Measurements from ENCODE around the gene SOWAHA.
"Not testable (repeated sequence)": the region's sequence is repeated elsewhere in the genome, so short reads cannot be mapped to it uniquely, and the experiment has no call there.

Gene SOWAHA

DNA sequence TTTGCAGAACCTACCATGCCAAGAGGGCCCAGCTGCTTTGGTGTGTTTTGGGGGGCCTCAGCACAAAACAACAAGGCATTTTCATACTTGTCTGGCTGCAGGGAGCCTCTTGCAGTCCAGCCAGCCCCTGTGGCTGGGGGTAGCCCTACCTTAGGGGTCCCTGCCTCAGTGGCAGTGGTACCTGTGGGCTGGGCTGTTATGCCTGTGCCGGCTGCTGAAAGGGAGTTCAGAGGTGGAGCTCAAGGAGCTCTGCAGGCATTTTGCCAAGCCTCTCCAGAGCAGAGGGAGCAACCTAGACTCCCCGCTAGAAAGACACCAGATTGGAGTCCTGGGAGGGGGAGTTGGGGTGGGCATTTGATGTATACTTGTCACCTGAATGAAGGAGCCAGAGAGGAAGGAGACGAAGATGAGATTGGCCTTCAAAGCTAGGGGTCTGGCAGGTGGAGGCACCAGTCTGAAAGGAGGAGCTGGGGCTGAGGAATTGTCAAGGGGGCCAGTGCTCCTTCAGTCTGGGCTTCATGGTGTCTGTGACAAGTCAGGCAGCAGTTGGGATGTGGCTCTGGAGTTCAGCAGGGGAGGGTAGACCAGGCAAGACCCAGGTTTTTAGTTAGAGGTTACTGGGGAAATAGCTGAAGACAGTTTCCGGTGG is 15.9 kb downstream of the SOWAHA start:
- DNase-seq, result no peak

DNA sequence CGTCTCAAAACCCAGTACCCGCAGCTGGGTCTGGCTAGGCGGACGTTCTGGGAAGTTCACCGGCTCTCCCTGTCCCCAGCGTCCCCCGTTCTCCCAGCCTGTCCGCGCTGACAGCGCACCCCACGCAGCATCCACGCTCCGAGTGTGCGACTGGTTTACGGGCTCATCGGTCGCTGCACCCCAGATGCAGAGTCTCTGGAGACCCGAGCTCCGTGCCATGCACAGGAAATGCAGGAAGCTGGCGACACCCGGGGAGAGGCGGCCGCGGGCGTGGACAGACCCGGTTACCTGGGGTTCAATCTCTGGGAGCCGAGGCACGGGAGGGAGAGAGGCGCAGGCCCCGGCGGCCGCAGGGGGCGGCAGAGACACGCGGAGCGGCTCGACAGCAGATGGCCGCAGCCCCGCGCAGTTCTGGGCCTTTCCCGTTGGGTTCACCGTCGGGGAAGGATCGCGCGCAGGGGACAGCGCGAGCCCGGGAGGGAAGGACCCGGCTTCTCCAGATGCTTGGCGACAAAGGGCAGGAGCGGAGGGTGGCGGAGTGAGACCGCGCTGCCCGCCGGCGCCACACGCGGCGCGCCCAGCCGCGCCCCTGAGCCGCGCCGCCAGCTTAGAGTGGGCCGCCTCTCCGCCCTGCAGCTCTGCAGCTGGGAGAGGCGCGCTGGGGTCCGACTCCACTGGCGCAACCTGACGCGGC is 16.8 kb downstream of the SOWAHA start:
- DNase-seq, result peak; percentile 14 to 48

DNA sequence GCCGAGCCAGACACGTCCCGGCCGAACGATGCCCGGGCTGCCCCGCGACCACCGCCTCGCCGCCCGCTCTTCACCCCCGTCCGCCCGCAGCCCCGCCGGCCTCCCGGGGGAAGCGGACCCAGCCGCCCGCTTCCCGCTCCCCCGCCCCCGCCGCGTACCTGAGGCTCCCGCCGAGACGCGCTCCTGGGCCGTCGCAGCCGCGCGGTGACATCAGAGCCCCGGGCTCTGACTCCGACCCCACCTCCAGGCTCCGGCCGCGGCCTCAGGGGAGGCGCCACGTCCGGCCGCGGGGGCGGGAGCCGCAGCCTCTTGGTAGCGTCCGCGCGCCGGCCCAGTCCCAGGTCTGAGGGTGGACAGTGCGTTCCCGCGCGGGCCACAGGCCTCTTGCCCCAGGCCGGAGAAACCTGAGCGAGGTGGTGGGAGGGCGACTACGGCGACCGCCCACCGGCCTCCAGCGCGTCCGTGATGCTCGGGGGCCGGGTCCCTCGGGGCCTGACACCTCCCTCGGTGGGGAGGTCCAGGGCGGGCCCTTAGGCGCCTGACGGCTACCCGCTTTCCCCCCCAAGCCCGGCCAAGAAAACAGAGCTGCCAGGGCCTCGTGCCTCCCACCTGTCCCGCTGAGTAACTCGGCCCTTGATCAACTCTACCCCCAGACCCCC is 17.5 kb downstream of the SOWAHA start, which contains the start of gene SHROOM1:
Gene SHROOM1, minus strand, starts transcription at position 212 of the 659 bp plus-strand sequence. CDS start 4,507 bp downstream, outside the sequence.
- DNase-seq, result no peak

DNA sequence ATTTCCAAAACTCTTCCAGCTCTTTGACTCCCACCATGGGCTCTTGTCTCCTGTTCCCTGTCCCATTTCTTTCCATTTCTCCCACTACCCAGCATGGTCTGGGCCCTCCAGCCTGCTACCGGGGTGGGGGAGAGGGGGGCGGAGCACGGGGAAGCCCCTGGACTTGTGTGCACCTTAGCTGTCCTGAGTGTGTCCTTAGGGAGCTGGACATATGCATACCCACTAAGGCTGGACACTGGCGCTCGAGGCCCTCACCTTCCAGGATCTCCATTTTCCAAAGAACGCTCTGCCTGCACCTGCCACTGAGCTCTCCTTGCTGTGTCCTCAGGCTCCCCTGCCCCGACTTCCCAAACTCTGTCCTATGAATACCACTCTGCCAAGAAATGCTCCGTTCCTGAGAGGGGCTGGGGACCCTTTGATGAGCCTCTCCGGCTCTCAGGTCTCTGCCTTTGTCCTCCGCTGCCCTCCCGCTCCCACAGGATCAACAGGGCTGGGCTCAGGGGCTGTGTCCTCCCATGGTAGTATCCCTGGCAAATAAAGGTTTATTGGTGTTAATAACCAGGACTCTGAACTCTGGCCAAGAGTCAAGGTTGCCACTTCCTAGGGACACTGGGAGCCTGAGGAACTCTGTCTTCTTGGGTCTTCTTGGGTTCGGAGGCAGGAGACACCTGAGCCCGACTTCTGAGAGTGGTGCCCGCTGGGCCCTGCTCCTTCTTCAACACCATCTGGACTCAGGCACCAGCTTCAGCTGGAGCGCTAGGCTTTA is 18.2 kb downstream of the SOWAHA start:
- DNase-seq, result no peak

DNA sequence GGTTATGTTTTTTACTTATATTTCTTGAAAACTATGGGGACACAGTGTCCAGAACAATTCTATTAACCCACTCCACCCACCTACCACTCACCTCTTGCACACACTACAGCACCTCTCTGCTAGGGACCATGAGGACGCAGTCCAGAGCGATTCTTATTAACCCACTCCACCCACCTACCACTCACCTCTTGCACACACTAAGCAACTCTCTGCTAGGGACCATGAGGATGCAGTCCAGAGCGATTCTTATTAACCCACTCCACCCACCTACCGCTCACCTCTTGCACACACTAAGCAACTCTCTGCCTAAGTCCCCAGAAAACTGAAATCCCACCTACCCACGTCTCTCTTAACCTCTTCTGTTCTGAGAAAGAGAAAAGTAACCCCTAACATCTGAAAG is 19.5 kb downstream of the SOWAHA start:
- DNase-seq, result no peak

DNA sequence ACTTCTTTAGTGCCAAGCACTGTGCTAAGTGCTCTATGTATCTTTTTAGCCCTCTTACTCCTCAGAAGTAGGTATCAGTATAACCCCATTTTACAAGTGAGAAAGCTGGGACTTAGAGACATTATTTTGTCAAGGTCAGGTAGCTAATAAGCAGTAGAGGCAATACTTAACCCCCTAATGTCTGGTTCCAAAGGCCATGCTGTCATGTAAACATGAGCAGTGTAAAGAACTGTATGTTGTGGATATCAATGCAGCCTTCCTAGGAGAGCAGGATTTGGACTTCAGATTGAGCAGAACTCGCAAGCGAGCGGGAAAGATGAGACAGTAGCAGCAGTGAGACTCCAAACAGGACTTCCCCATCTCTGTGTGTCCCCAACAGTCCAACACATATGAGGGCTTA is 21.0 kb downstream of the SOWAHA start:
- no peak for DNase-seq

DNA sequence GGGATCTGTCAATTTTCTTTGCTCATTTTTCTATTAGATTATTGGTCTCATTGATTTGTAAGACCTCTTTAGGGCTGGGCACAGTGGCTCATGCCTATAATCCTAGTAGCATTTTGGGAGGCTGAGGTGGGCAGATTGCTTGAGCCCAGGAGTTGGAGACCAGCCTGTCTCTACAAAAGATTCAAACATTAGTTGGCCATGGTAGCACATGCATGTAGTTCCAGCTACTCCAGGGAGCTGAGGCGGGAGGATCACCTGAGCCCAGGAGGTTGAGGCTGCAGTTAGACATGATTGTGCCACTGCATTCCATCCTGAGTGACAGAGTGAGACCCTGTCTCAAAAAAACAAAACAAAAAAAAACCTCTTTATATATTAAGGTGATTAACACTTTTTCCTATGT is 23.8 kb downstream of the SOWAHA start:
- DNase-seq, result no peak

DNA sequence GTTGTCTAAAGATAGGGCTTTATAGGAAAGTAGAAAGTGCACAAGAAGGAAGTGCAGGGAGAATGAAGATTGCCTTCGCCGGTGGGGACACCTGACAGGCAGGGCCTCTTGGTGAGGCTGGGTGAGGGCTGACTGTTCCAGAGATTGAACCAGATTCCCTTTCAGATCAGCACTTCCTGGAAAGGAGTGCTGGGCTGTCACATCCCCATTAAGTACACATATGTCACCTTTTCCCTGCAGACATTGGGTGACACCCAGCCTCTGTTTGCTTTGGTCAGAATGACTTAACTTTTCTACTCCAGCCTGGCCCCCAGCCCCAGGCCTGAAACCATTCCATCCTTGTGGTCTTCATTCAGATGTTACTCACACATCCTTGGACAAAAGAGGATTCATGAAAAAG is 24.8 kb downstream of the SOWAHA start:
- no peak for DNase-seq

DNA sequence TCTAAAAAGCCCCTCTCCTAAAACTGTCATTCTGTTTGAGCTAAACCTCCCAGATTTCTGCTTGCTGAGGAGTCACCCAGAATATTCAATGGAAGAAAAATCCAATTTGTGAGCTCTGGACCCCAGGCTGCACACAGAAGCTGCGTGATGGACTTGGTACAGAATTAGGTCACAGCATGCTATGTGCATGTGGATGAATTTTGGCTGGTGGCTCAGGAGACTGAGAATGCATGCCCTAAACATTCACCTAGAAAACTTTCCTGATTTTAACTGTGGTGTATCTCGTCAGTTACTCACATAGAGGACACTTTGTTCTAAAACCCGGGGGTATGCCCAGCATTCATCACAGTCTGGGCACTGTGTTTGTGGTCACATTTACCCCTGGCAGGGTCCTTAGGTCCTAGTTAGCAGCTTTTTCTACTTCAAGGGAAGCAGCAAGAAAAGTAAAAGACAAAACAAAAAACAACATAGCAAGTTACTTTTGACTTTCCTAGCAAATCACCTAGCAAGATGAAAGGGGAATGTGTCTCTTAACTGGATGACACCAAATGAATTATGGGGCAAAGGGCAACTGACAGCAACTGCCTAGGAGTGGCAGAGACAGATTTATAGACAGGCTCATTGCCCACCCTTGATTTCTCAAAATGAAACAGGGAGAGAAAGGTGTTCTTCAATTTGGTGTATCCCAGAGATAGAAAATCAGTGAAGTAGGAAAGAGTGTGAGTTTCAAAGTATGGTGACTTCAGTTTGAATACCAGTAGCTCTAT is 25.6 kb downstream of the SOWAHA start:
- no peak for DNase-seq

DNA sequence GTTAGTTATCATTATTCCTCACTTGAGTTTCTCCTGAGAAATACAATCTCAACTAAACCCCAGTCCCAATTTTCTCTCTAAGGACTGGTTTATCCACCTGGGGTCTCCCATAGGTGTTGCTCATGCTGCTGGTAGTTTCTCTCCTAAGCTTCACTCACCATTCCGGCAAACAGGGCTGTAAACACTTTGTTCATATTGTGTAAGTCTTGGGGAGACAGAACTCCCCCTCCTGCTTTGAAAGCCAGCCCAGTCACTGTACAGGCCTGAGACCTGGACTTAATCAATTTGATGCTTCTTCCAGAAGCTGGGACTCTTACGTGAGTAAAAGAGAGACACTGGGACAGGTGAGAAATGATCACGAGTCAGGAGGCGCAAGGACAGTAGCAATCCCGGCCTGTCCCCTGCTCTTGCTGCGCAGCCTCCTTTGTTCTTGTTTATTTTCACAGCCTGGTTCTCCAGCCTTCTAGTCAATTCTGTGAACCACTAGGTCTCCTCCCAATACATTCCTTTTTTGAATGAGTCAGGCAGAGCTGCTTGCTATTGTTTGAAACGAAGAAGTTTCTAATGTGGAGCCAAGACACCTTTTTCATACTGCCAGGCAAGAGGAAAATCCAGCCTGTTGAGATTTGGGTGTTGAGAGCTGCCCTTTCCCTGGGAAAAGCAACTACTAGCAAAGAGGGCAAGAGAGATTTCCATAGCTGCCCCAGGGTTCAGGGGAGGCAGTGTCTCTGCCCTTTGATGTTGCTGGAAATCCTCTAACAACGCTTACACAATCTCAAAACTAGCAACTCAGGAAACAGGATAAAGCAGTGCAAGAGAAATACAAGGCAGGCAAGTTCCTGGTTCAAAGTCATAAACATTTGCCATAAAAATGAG is 26.6 kb downstream of the SOWAHA start:
- no peak for DNase-seq

DNA sequence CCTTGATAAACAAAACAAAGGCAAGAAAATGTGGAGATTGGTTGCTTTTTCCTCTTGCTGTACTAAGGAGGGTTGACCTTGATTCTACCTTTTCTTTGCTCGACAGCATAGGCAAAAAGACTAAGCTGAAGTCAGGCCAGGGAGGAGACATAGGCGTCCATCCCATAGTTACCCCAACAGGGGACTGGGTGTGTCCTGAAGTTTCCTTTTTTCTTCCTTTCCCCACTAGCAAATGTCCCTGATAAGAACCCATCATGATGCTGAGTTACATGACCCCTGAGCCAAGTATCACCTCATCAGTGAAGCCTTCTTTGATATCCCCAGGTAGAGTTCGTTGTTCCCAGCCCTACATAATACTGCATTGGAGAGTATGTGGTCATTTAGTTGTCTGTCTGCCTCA is 27.2 kb downstream of the SOWAHA start:
- no peak for DNase-seq

DNA sequence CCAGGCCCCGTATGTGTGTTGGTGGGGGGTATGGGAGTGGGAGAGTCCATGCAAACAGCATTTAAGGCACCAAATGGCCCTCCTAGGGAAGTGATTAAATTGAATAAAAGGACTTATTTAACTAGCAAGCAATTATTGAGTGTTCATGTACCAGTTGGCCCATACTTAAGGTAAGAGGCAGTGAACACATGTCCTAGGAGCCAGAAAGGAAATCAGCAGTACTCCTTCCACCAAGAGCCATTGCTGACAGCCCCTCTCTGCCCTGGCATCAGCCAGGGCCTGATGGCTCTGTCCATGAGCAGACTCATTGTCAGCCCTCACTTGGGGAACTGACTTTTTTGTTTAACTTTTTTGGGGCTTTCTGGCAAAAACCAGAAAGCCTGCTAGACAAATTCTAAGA is 27.8 kb downstream of the SOWAHA start:
- no peak for DNase-seq

DNA sequence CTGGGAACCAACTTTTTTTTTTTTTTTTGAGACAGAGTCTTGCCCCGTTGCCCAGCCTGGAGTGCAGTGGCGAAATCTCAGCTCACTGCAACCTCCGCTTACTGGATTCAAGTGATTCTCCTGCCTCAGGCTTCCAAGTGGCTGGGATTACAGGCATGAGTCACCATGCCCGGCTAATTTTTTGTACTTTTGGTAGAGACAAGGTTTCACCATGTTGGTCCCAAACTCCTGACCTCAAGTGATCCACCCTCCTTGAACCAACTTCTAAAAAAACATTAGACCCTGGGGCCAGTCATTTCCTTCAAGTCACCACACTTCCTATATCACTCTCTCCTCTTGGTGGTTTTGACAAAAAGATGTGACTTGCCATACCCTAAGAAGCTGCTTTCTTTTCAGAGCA is 28.2 kb downstream of the SOWAHA start:
- no peak for DNase-seq

DNA sequence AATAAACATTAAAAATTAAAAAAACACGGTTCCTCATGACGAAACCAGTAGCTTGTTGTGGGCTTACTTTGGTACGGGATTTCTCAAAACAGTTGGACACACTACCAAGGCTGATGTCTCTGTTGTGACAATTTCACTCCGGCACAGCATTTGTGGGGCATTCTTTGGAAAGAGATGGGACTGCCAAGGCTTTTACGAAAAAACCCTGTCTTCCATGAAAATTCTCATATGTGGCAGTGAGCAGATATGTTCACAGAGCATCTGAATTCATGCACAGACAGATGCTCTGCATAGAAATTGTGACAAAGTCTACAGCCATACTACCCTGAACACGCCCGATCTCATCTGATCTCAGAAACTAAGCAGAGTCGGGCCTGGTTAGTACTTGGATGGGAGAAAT is 35.2 kb downstream of the SOWAHA start:
- no peak for DNase-seq

DNA sequence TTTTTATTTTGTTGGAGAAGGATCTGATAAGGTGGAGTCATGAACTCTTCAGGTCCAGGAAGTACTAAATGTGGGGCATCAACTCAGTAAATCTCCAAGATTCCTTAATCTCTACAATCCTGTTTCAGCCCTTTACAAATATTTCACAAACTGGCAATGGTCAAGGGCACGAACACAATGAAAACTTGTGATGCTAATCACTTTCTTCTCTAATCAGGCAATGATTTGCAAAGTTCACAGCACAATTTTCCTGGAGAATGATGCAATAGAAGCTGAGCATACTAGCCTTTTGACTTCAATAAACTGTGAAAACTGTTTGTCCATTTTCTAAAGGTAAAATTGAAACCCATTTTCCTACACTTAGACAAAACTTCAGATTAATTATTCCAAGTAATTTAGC is 36.2 kb downstream of the SOWAHA start:
- DNase-seq, result no peak

DNA sequence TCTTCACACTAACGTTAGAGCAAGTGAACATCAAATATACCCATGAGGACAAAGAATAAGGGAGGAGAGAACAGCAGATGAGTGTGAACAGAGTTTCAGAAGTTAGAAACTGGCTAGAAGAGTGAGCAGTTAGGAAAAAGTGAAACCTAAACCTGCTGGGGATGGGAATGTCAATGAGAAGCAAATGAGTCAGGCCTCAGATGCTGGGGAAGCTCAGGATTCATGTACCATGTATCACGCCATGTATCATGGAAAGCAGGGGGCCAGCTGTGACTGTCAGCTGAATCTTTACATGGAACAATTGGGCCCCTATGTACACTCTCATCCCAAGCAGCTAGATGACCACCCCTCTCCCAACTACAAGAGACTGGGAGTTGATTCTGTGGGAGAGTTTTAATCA is 37.0 kb downstream of the SOWAHA start:
- no peak for DNase-seq

DNA sequence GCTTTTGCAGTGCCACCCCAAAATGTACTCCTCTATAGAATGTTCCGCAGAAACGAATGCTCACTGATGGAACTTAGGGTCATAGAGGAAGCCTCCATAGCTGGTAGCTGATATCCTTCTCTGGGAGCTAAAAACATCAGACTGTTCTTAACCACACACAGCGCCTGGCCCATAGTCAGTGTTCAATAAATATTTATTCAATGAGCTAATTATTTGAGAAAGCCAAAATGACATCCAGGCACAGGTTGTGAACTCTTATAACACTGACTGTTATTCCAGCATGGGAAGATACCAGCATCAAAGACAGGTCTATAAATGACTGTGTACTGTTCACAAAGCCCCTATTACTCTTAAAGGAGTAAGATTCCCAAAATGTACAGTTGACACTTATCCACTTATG is 40.2 kb downstream of the SOWAHA start:
- no peak for DNase-seq

DNA sequence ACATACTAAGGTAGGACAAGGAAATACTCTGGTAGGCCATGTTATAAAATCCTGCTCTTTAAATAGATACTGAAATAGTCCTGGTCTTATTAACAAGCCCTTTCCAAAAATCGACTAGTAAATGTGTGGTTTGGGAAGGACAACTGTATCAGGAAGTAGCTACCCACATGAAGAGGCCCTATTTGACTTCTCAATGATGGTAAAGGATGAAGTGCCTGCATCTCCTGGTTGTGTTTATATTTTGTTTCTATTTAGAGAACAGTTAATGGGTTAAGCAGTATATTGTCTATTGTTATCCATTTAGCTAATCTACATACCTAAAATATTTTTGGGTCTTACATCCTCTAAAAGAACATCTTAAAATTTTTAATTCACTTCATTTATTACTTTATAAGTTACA is 40.7 kb downstream of the SOWAHA start:
- DNase-seq, result no peak

DNA sequence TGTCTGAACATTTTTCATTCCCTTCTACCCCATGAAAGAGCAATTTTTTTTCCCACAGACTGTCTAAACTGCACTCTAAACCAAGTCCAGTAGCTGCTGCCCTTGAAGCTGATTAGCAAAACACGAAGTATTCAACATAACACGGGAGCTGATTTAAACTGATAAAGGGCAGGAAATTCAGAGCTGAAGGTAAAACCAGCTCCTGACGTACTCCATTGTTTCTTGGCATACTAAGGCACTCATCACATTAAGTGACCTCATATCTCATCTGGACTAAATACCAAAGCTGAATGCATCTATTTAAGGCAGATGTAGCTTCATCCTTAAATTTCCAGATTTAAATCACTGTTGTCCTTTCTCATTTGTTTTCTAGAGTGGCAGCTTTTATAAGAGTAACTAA is 41.2 kb downstream of the SOWAHA start:
- DNase-seq, result no peak

DNA sequence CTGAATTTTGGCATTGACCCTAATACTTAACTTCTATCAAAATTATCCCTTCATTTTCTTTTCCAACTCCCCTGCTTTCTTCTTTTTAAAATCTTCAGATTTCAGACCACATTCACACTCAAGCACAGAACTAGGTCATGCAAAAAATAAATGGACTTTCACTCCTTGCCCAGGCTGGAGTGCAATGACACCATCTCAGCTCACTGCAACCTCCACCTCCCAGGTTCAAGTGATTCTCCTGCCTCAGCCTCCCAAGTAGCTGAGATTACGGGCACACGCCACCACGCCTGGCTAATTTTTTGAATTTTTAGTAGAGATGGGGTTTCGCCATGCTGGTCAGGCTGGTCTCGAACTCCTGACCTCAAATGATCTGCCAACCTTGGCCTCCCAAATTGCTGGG is 41.9 kb downstream of the SOWAHA start:
- DNase-seq, result not testable (repeated sequence)

DNA sequence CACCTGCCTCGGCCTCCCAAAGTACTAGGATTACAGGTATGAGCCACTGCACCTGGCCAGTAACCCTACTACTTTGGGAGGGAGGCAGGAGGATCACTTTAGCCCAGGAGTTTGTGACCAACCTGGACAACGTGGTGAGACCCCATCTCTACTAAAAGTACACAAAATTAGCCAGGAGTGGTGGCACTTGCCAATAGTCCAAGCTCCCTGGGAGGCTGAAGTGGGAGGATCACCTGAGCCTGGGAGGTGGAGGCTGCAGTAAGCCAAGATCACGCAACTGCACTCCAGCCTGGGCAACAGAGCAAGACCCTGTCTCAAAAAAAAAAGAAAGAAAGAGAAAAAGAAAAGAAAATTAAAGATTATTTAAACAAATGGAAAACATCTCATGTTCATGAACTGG is 42.9 kb downstream of the SOWAHA start:
- DNase-seq, result no peak
